Astrocyte (in vitro differentiated cells and primary cell): ENCODE measurements around the gene KLK13. TPM values are rescaled to one million over a fixed set of nuclear protein-coding genes. Genes with fewer than 3 reads are reported as not detected.

Experiments used
- DNase-seq: peaks from one replicate; pipeline ENCODE4 v3.0.0-alpha.2; 2010; ENCODE audit warnings: low read depth
- FAIRE-seq: peaks from 2 replicates; lab custom pipeline; 2011; peaks lifted over from hg19 to GRCh38; lab: Jason Lieb, UNC
- H2AFZ ChIP-seq: 2 replicates; pipeline ENCODE4 v1.6.0; 2012; ENCODE audit warnings: low read depth, low read length, inconsistent platforms
- H3K27ac ChIP-seq: 2 replicates; pipeline ENCODE4 v1.5.1; 2011; ENCODE audit warnings: low read depth, low read length, inconsistent platforms
- H3K27me3 ChIP-seq: 2 replicates; pipeline ENCODE4 v1.6.0; 2011; ENCODE audit warnings: low read length, inconsistent platforms; ENCODE audit not compliant: insufficient read depth
- H3K36me3 ChIP-seq: 2 replicates; pipeline ENCODE4 v1.5.1; 2011; ENCODE audit warnings: low read length, inconsistent platforms; ENCODE audit not compliant: insufficient read depth
- H3K4me1 ChIP-seq: 2 replicates; pipeline ENCODE4 v1.5.1; 2011; ENCODE audit warnings: low read length, inconsistent platforms; ENCODE audit not compliant: insufficient read depth
- H3K4me2 ChIP-seq: 2 replicates; pipeline ENCODE4 v1.6.0; 2012; ENCODE audit warnings: low read length, inconsistent platforms
- H3K4me3 ChIP-seq: 2 replicates; pipeline ENCODE4 v1.5.1; 2011; ENCODE audit warnings: low read depth, mild to moderate bottlenecking, low read length, inconsistent platforms; ENCODE audit not compliant: insufficient read depth
- H3K79me2 ChIP-seq: 2 replicates; pipeline ENCODE4 v1.6.0; 2012; ENCODE audit warnings: mild to moderate bottlenecking, low read length, inconsistent platforms; ENCODE audit not compliant: insufficient read depth
- H3K9ac ChIP-seq: 2 replicates; pipeline ENCODE4 v1.6.0; 2012; ENCODE audit warnings: mild to moderate bottlenecking, low read length, inconsistent platforms
- H3K9me3 ChIP-seq: 2 replicates; pipeline ENCODE4 v1.5.1; 2012; ENCODE audit warnings: low read depth, mild to moderate bottlenecking, low read length, inconsistent platforms; ENCODE audit not compliant: insufficient read depth
- H4K20me1 ChIP-seq: 2 replicates; pipeline ENCODE4 v1.6.0; 2012; ENCODE audit warnings: low read length, inconsistent platforms; ENCODE audit not compliant: insufficient read depth
- H3K27ac Mint-ChIP-seq: one replicate; pipeline ENCODE4 v1.8.0; 2021; ENCODE audit warnings: mild to moderate bottlenecking, mixed read lengths; ENCODE audit not compliant: unreplicated experiment
- H3K27me3 Mint-ChIP-seq: one replicate; pipeline ENCODE4 v1.8.0; 2021; ENCODE audit warnings: low read depth, mixed read lengths; ENCODE audit not compliant: unreplicated experiment
- H3K36me3 Mint-ChIP-seq: one replicate; pipeline ENCODE4 v1.8.0; 2021; ENCODE audit warnings: low read depth, mixed read lengths; ENCODE audit not compliant: unreplicated experiment
- H3K4me1 Mint-ChIP-seq: one replicate; pipeline ENCODE4 v1.8.0; 2021; ENCODE audit warnings: low read depth, mixed read lengths; ENCODE audit not compliant: unreplicated experiment
- H3K4me3 Mint-ChIP-seq: one replicate; pipeline ENCODE4 v1.8.0; 2021; ENCODE audit warnings: mild to moderate bottlenecking, moderate library complexity, mixed read lengths; ENCODE audit not compliant: unreplicated experiment
- H3K9me3 Mint-ChIP-seq: one replicate; pipeline ENCODE4 v1.8.0; 2021; ENCODE audit warnings: mild to moderate bottlenecking, mixed read lengths; ENCODE audit not compliant: unreplicated experiment
- EZH2 ChIP-seq: IDR thresholded peaks from 2 replicates; pipeline ENCODE4 v1.6.1; 2012; ENCODE audit warnings: mild to moderate bottlenecking, low read length, inconsistent platforms; ENCODE audit not compliant: insufficient read depth
- total RNA-seq: library from RNA; stranded (reverse); gene quantifications from 2 replicates; pipeline ENCODE4 v1.2.1, GENCODE V29; 2021
- TF ChIP-seq, protein P1 (sequence below): IDR thresholded peaks from 2 replicates; pipeline ENCODE4 v1.5.1; 2011; ENCODE audit warnings: low read depth, mild to moderate bottlenecking, inconsistent platforms, low read length, moderate library complexity; ENCODE audit not compliant: insufficient read depth

Gene KLK13
- total RNA-seq, 1 donor from 2014 or later: 0.32 TPM

DNA sequence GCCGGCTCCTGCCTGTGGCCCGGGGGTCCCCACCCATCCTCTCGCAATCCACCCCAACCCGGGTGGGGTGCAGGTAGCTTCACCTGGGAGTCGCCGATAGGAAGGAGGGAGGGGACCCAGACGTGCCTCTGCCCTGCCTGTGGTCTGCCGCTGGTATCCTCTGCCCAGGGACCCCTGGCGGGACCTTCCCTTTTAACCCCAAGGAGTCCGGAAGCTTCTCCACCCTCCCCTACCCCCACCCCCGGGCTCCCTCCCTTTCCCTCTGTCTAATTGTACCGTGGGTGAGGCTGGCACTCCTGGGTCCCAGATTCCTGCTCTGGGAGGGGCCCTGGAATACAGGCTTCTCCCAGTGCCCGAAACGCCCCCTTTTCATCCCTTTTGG is 45.4 kb downstream of the KLK13 start, which contains the start of gene KLK10:
TSS of gene KLK10 (minus strand) at position 166 of the 382 bp plus-strand sequence. CDS start 579 bp downstream, outside the sequence.
- Histone ChIP-seq H3K4me2 (no peak within 1 kb of the TSS), H3K4me1 (no peaks in the 10 kb centered on the region), H3K36me3 (no peaks in the 10 kb centered on the region), H3K4me3 (no peak within 1 kb of the TSS), H2AFZ (no peak within 1 kb of the TSS), H3K79me2 (no peaks in the 10 kb centered on the region), H3K9me3 (no peaks in the 10 kb centered on the region), H3K27me3 (peaks cover 5% of the 10 kb centered on the region), H3K27ac (no peak within 1 kb of the TSS), H4K20me1 (no peaks in the 10 kb centered on the region), H3K9ac (no peak within 1 kb of the TSS)
- Mint-ChIP-seq H3K36me3 (no peaks in the 10 kb centered on the region), H3K4me3 (peak within 1 kb of the TSS; percentile 79), H3K9me3 (peaks cover 9% of the 10 kb centered on the region), H3K27ac (no peak within 1 kb of the TSS), H3K4me1 (peaks cover 5% of the 10 kb centered on the region), H3K27me3 (peaks cover 63% of the 10 kb centered on the region)
- DNase-seq (no peak), FAIRE-seq (no peak)
- TF ChIP-seq EZH2: peak; percentile 15
- TF ChIP-seq, protein P1, sequence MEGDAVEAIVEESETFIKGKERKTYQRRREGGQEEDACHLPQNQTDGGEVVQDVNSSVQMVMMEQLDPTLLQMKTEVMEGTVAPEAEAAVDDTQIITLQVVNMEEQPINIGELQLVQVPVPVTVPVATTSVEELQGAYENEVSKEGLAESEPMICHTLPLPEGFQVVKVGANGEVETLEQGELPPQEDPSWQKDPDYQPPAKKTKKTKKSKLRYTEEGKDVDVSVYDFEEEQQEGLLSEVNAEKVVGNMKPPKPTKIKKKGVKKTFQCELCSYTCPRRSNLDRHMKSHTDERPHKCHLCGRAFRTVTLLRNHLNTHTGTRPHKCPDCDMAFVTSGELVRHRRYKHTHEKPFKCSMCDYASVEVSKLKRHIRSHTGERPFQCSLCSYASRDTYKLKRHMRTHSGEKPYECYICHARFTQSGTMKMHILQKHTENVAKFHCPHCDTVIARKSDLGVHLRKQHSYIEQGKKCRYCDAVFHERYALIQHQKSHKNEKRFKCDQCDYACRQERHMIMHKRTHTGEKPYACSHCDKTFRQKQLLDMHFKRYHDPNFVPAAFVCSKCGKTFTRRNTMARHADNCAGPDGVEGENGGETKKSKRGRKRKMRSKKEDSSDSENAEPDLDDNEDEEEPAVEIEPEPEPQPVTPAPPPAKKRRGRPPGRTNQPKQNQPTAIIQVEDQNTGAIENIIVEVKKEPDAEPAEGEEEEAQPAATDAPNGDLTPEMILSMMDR: no peak

GRCh38 chr19:51018745-51019543 is 45.9 kb downstream of the KLK13 start:
- H3K36me3 Mint-ChIP-seq: no peaks in the 10 kb centered on the region
- DNase-seq: no peak
- FAIRE-seq: no peak
- H3K4me1 Mint-ChIP-seq: peaks cover 5% of the 10 kb centered on the region
- H3K4me3 Mint-ChIP-seq: peak overlapping the region; percentile 79
- Histone ChIP-seq H3K4me1 (no peaks in the 10 kb centered on the region), H3K79me2 (no peaks in the 10 kb centered on the region), H3K4me3 (no peak overlapping the region), H4K20me1 (no peaks in the 10 kb centered on the region), H3K9me3 (no peaks in the 10 kb centered on the region), H3K36me3 (no peaks in the 10 kb centered on the region), H3K4me2 (no peak overlapping the region), H3K27ac (no peak overlapping the region), H3K9ac (no peak overlapping the region), H3K27me3 (peaks cover 5% of the 10 kb centered on the region), H2AFZ (no peak overlapping the region)
- peaks cover 67% of the 10 kb centered on the region for H3K27me3 Mint-ChIP-seq
- peaks cover 9% of the 10 kb centered on the region for H3K9me3 Mint-ChIP-seq
- peak; percentile 51 for TF ChIP-seq EZH2
- TF ChIP-seq, protein P1: no peak
- H3K27ac Mint-ChIP-seq: no peak overlapping the region
